GM21723 (cell line): Measurements from ENCODE around the gene DAGLA.

ENCODE experiments used
- ATAC-seq: cut with Tn5 transposase; IDR thresholded peaks from one replicate; pipeline ENCODE4 v1.9.1; 2021; ENCODE audit warnings: mild to moderate bottlenecking, moderate library complexity; ENCODE audit not compliant: unreplicated experiment

The DAGLA gene

GRCh38 chr11:61706452-61707400 is 26.5 kb downstream of the DAGLA start:
- ATAC-seq: no peak

DNA sequence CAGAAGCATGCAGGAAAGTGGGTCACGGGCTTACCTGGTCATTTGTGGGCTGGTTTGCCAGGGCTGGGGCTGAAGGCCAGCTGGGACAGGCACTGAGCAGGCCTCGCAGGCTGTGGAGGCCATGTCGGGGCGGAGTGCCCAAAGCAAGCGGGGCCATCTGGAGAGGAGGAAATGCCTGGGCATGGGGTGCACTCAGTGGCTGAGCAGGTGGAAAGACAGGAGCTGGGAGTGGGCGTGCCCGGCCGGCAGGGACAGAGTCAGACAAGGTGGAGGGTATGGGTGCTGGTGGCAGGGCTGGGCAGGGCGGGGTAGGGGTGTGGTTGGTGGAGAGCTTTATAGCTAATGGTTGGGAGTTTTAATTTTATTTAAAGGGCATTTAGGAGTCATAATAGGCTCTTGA is 27.4 kb downstream of the DAGLA start:
- no peak for ATAC-seq

DNA sequence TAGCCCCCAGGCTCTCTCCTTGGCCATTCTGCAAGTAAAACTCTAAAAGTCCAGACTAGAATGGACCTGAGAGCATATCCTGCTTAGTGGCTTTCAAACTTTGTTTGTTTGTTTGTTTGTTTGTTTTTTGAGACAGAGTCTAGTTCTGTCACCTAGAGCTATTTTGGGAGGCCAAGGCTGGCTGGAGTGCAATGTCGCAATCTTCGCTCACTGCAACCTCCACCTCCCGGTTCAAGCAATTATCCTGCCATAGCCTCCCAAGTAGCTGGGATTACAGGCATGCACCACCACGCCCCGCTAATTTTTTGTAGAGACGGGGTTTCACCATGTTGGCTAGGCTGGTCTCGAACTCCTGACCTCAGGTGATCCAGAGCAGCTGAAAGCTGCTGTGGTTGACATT is 28.9 kb downstream of the DAGLA start:
- ATAC-seq: no peak

- no peak for ATAC-seq
These were observed 29.4 kb downstream of the DAGLA start for GRCh38 chr11:61709572-61709971.

DNA sequence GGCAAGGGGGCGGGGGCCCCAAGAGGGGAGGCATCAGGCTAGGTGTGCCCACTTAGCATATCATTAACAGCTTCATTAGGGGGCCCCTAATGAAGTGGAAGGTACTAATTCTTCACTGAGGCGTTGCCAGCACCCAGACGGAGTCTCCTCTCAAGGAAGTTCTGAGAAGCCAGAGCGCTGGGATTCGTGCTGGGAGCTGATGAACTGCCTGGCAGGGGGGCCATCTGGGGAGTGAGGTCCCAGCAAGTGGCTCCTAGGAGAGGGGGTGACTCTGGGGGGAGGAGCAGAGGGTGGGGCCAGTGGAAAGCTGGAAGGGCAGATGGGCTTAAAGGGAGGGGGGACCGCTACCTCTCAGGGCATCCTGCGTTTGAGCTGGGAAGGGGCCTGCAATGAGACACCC is 29.8 kb downstream of the DAGLA start:
- no peak for ATAC-seq

- no peak for ATAC-seq
These were observed 30.8 kb downstream of the DAGLA start for GRCh38 chr11:61711037-61711436.

- ATAC-seq: no peak
These were observed 31.3 kb downstream of the DAGLA start for GRCh38 chr11:61711498-61711897.

GRCh38 chr11:61712314-61712713 is 32.1 kb downstream of the DAGLA start:
- no peak for ATAC-seq

- ATAC-seq: no peak
These were observed 32.7 kb downstream of the DAGLA start for GRCh38 chr11:61712846-61713245.

DNA sequence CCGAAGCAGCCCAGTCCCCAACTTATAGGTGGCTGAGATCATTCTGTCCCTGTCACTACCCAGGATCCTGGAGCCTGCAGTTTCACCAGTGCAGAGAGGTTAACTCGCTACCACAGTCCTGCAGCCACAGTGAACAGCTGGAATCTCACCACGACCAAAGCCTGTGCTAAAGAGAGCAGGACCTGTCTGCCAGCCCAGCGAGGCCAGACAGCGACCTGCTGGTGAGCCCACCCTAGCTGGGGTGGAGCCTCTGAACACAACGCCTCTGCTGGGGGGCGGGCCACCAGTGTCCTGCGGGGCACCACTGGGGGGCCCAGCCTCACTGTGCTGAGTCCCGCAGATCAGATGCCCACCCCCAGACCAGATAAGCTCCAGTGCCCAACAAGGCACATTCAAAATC is 33.3 kb downstream of the DAGLA start:
- ATAC-seq: no peak

DNA sequence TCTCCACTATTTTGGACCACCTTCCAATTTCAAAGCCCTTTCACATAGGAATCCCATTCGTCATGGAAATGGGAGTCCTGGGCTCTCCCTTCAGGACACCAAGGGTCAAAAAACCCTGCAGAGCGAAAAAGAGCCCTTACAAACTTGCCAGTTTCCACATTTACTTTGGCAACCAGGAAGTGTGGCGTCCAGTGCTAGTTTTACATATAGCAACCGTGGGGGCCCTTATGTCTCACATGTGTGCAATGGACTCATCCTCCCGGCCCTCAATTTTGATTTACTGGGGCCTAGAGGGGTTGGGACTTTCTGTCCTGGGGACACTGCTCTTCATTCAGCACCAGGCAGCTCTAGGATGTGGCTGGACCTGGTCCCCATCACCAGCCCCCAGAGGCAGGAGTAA is 33.7 kb downstream of the DAGLA start:
- no peak for ATAC-seq

- ATAC-seq: no peak
These were observed 34.1 kb downstream of the DAGLA start for GRCh38 chr11:61714316-61714715.

DNA sequence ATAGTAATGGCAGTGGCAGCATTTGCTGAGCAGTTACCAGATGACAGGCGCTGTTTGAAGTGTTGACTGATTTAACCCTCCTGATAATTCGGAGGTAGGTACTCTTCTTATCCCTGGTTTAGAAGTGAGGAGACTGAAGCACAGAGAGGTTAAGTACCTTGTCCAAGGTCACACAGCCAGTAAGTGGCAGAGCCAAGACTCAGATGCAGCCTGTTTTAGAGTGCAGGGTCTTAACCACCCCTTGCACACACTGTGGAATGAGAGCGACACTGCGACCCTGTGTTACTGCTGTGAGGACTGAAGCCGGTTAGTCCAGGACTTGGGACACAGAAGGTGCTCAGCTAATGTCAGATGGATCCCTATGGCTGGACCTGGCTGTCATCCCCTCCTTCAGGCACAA is 34.7 kb downstream of the DAGLA start:
- no peak for ATAC-seq

DNA sequence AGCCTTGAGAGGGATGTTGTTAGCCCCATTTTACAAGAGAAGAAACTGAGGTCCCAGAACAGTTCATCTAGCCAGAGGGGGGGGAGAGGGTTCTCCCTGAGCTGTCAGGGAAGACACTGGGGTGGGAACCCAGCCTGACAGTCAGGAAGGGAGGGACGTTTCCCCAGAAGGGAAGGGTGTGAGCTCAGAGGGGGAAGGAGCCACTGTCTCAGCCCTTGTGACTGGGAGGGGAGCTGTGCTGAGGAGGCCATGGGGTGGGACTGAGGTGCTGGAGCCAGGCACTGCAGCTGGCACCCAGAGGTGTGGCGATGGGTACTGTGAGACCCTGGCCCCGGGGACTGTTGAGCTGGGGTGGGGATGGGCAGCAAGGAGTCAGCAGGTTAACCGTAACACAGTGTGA is 35.7 kb downstream of the DAGLA start:
- no peak for ATAC-seq

DNA sequence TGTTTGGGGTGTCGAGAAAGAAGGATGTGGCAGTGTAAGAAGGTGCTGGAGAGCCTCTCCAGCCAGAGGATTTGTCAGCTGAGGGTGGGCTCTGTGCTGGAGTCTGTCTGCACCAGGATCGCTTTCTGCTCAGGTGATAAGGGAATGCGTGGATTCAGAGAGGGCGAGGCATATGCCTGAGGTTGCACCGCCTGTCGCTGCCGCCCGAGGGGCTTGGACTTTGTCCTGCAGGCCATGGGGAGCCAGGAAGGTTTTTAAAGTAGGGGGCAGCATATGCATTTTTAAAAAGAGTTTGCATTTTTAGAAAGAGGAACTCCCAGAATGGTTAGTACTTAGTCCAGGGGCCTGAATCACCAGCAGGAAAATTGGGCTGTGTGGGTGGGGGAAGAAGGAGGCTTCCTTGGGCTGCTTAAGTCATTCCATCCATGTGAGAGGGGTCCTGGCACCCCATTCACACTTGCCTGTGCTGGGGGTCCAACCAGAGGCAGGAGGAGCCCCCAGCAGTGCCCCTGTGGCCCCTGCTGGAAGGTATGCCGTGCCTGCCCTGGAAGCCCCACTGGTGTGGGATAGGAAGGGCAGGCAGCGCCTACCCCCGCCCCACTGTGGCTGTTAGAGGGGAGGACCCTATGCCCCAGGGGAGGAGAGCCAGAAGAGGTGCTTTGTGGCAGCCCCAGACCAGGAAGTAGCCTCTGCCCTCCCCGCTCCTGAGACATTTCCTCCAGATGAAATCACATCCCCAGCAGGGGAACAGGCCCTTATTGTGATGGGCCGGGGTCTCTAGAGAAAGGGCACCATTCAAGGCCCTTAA is 36.5 kb downstream of the DAGLA start:
- no peak for ATAC-seq

GRCh38 chr11:61717286-61718033 is 37.3 kb downstream of the DAGLA start:
- no peak for ATAC-seq

DNA sequence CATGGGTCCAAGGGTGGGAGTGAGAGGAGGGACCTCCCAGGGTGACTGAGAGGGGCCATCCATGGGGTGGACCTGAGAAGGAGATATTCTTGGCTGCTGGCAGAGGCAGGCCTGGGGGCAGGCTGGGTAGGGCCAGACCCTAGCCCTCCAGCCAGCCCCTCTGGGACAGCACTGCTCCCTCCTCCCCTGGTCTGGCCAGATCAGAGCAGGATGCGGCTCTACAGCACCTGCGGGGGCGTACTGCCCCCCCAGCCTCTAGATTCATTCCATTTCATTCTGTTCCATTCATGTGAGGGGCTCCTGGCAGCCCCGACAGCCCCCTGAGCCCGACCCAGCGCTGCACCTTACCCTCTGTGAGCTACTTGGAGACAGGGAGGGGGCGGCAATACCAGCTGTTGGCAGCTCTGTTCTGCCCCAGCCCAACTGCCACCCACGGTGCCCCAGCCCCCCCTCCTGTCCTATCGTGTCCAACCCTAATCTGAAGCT is 37.9 kb downstream of the DAGLA start:
- ATAC-seq: no peak

DNA sequence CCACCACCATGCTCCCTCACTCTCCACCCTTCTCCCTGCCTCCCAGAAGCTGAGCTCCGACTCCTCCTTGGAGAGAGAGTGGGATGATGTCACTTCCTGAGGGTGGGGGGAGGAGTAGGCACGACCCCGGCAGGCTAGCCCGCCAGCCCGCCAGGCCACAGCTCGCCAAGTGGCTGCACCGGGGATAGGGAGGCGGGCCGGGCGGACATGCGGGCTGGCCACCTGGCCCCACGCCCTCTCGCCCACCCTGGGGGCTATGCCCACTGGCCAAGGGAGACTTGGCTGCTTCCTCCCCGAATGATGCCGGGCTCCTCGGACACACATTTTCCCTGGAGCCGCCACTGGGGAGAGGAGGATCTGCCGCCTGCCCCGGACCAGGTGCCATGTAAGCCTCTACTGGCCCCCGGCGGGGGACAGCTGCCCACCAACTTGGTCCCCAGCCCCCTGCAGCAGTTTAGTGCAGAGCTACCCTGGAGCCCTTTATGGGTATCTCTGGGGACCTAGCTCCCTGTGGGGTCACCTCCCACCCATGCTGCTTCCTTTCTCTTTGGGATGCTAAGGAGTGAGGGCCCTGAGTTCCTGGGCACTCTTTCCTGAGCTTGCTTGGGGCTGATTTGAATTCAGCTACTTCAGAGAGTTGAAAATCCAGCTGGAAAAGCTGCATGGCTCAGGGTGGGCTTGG is 38.6 kb downstream of the DAGLA start:
- no peak for ATAC-seq

- no peak for ATAC-seq
These were observed 39.8 kb downstream of the DAGLA start for GRCh38 chr11:61719978-61720377.

- ATAC-seq: no peak
These were observed 40.4 kb downstream of the DAGLA start for GRCh38 chr11:61720597-61720996.

DNA sequence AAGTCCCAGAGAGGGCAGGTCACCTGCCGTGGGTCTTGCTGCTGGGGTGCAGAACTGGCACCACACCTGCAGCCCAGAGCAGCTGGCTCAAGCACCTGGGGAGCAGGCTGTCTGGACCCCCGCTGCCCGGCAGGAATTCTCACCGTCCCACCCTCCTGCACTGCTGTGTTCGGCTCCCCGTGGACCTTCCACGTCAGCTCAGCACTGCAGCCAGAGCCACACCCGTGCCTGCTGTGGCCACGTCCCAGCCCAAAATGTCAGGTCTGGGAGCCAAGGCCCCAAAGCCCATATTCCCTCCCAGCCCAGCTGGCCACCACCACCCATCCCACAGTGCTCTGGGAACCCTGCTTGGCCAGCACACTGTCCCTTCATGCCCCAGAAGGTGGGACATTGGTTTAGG is 44.2 kb downstream of the DAGLA start:
- ATAC-seq: no peak
